Placental pericyte (primary cell): ENCODE data around the gene TXNDC16. TPM values are rescaled to one million over a fixed set of nuclear protein-coding genes. Genes with fewer than 3 reads are reported as not detected.

Source experiments
- total RNA-seq: library from RNA; depleted of rRNA; stranded (reverse); fragments of >200 nt; gene quantifications from 2 replicates; pipeline ENCODE4 v1.2.3, GENCODE V29; 2012

TXNDC16 gene
- total RNA-seq: 2.1 and 4.2 TPM in 2 replicates

GRCh38 chr14:52552063-52552988 is at the start of gene TXNDC16, which contains the start of gene GPR137C:
TSS of gene TXNDC16 (minus strand) at chr14:52552505. CDS start at chr14:52543557, 8,948 bp downstream.
TSS of gene GPR137C (plus strand) at chr14:52552836. CDS start at chr14:52553148, 312 bp downstream.

Other genes starting within 250 kb of the TXNDC16 start
- gene PTGER2, start 238.2 kb downstream of the TXNDC16 start, total RNA-seq: 6.3 and 9.7 TPM in 2 replicates
- gene GPR137C, start 331 bp upstream of the TXNDC16 start, total RNA-seq: 0.43 and 0.44 TPM in 2 replicates
- gene ERO1A, start 143.1 kb upstream of the TXNDC16 start, total RNA-seq: 103 and 120 TPM in 2 replicates
- 77.7 and 107 TPM in 2 replicates for gene PSMC6, start 154.7 kb upstream of the TXNDC16 start, total RNA-seq
- 17.9 and 38.4 TPM in 2 replicates for gene STYX, start 177.7 kb upstream of the TXNDC16 start, total RNA-seq
- 19.0 and 46.8 TPM in 2 replicates for gene GNPNAT1, start 239.1 kb upstream of the TXNDC16 start, total RNA-seq